GM12875 (cell line): ENCODE results near the gene MBD6.
A peak's percentile ranks its signal among the peaks of the same experiment; 100 is the strongest.

Experiments used
- H3K4me3 ChIP-seq: one replicate; pipeline ENCODE4 v1.5.1; 2011; ENCODE audit warnings: low read depth, low read length, control low read depth
- TF ChIP-seq, protein P1 (sequence below): IDR thresholded peaks from 2 replicates; pipeline ENCODE4 v1.5.1; 2011; ENCODE audit warnings: low read depth, mild to moderate bottlenecking, control low read depth, inconsistent platforms, low read length, moderate library complexity, borderline replicate concordance; ENCODE audit not compliant: insufficient read depth

MBD6 gene

DNA sequence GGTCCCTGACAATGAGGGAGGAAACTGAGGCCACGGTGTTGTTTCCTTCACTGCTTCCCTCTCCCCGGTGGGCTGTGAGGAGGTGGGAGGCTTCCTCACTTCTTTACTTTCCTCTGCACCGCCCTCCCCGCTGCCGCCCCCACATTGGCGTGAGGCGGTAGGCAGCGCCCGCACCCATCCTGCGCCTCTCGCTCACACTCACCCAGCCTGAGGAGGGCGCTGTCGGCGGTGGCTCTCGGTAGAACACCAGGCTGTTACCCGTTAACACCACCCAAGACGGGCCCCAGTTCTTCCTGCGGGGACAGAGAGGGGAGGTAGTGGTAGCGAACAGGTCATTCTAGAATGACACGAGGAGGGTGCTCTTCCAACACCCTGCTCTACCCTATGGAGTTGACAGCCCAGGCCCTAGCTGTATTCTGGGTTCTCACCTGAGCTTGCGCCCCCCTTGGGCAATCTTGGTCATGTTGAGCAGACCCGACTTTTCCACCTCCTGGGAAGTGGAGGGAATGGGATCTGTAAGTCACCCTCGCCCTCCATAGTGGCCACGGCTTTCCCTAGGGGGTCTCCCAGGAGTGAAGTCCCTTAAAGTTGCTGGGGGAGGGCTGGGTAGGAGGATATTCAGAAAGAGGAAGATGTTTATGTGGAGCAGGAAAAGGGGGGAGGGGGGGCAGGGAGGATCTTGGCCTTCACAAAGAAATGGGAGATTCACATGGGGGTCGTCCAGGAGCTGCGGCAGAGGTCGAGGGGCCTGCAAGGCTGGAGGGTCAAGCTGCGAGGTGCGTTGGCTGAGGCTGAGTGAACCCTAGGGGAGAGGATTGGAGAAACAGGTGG lies 46.2 kb upstream of the MBD6 start:
- TF ChIP-seq, protein P1, sequence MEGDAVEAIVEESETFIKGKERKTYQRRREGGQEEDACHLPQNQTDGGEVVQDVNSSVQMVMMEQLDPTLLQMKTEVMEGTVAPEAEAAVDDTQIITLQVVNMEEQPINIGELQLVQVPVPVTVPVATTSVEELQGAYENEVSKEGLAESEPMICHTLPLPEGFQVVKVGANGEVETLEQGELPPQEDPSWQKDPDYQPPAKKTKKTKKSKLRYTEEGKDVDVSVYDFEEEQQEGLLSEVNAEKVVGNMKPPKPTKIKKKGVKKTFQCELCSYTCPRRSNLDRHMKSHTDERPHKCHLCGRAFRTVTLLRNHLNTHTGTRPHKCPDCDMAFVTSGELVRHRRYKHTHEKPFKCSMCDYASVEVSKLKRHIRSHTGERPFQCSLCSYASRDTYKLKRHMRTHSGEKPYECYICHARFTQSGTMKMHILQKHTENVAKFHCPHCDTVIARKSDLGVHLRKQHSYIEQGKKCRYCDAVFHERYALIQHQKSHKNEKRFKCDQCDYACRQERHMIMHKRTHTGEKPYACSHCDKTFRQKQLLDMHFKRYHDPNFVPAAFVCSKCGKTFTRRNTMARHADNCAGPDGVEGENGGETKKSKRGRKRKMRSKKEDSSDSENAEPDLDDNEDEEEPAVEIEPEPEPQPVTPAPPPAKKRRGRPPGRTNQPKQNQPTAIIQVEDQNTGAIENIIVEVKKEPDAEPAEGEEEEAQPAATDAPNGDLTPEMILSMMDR: peak; percentile 64
- peak overlapping the region; percentile 81 for H3K4me3 ChIP-seq

DNA sequence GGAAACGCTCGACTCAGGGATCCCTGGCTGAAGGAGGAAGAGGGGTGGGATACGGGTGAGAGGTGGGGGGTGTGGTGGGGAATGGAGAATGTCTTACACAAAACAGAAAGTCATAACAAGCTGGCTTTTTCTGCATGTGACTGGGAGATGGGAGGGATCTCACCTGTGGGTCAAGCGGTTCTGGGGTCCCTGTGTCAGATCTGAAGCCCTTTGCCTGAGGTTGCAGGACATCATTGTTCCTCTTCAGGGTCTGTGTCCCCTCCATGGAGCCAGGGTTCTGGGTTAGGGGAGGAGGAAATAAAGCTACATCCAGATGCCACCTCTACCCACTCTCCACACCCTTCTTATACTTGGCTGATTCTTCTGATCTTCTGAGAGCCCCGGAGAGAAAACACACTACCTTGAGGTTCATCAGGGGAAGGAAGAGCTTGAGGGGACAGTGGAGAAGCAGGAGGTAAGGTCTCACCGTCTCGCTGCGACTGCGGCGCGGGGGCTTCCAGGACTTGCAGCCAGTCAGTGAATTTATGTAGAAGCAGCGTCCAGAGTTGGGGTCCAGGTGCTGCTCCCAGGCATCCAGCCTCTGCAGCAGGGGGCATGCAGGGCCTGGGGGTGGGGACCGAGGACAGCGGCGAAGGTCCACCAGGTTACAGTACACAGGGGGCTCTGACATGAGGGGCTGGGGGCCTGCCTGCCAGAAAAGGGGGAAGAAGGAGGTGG lies 45.5 kb upstream of the MBD6 start:
- peak overlapping the region; percentile 81 for H3K4me3 ChIP-seq
- TF ChIP-seq, protein P1: no peak

DNA sequence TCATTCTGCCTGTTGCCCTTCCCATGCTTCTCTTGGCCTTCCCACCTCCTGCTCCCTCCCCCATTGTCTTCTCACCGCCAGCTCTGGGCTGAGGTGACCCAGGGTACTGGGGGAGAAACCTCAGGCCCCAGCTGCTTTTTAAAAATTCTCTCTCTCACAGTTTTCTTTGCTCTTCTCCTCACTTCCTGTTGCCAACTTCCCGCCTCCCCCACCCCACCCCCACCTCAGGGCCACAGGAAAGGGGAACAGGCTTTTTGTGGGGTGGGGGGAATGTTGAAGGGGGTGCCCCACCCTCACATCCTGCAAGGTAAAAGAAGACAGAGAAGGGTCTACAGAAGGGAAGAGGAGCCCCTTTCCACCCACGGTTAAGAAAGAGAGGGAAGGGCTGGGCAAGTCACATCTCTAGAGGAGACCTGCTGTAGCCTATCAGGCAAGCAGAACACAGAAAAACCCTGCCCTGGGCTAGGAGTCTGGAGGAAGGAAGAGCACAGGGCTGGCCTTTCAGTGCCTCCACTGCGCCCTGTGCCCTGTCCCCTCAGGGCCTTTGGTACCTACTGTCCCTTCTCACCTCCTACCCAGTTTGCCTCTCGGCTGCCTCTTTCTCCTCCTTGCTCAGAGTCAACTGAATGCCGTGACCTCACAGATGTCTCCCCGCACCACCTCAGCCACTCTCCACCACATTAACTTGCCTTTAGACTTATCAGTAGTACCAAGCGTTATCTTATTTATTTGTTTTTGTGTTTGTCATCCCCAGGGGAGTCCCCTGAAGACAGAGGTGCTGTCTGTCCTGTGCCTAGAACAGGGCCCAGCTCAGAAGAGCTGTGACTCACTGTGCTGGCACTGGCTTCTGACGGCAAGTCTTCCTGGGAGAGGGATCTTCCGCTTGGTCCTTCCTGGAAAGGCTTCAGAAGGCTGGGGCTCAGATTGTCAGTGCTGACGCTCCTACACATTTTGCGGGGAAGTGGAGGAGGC lies 44.6 kb upstream of the MBD6 start:
- TF ChIP-seq, protein P1: no peak
- H3K4me3 ChIP-seq: peak overlapping the region; percentile 81

DNA sequence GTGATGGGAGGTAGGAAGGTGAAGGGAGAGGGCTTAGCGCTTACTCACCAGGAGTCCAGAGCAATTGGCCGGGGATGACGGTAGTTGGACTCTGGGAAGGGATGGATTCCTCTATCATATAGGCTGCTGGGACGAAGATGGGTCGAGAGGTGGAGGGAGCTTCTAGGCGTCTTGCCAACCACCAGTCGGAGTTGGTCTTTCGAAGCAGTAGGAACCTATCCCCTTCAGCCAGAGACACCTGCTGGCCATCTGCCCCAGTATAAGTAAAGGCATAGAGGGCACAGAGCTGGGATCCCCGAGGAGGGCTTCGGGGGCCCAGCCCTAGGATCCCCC lies 43.6 kb upstream of the MBD6 start:
- TF ChIP-seq, protein P1: no peak
- peak overlapping the region; percentile 81 for H3K4me3 ChIP-seq

DNA sequence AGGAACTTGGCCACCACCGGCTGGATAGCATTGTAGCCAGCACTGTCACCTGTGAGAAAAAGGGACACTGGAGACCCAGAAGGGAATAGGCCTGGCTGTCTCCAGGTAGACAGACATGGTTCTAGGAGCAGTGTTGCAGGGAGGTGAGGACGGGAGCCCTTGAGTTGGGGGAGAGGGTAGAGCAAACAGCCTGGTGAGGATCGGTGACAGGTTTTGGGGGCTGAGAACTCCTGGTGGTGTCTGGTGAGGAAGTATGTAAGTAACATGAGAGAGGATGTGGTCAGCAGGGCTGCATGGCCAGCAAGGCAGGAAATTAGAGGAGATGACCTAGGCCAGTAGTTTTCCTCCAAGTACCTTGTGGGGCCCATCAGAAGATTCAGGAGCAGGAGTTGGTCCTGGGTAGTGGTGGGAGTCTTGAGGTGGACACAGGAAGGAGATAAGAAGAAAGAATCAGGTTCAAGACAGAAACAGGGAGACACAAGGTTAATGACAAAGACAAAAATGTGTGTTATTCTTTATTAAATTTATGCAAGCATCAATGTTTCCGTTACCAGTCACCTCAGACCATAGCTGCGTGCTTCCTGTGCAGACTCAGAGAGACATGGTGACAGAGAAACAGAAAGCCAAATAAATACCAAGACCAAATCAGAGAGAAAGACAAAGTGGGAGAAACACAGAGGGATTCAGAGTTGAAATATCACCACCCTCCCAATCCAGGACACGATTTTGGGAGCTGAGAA lies 43.1 kb upstream of the MBD6 start, which contains the start of gene ARHGAP9:
ARHGAP9 (minus strand) TSS at position 491 of the 740 bp plus-strand sequence; CDS start at position 31, 460 bp downstream.
- peak within 1 kb of the TSS; percentile 81 for H3K4me3 ChIP-seq
- TF ChIP-seq, protein P1: no peak

DNA sequence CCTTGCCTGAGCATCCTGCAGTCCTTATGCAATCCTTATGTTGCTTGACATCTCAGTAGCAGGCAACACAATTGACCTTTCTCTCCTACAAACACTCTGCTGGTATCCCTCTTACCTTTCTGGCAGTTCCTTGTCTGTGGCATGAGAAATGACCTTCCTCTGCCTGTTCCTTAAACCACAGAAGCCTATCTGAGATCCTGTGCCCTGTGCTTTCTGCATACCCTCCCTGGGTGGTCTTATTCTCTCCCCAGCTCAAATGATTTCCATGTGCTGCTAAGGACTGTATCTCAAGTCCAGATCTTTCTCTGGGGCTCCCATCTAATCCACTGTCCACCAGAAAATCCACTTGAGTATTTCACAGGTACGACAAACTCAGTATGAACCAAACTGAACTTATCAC lies 41.0 kb upstream of the MBD6 start:
- TF ChIP-seq, protein P1: no peak
- no peak overlapping the region for H3K4me3 ChIP-seq
